ENCODE measurements around the gene DLK1.

The DLK1 gene

DNA sequence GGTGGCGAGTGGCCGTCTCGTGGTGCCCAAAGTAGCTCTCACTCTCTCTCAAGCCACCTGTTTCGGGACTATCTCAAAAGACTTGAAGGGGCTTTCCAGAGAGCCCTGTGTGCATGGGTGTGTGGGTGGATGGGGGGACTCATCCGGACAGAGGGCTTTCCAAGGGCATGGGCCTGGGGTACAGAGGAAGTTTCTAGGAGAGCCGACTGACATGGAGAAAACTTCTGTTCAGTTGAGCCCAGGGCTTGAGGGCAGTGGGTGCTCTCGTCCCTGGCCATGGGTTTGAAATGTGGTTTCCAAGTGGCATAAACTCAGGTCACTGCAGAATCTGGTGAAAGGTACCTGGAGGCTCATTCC, 51.8 kb downstream of the DLK1 start:
- TF ChIP-seq, protein P1, sequence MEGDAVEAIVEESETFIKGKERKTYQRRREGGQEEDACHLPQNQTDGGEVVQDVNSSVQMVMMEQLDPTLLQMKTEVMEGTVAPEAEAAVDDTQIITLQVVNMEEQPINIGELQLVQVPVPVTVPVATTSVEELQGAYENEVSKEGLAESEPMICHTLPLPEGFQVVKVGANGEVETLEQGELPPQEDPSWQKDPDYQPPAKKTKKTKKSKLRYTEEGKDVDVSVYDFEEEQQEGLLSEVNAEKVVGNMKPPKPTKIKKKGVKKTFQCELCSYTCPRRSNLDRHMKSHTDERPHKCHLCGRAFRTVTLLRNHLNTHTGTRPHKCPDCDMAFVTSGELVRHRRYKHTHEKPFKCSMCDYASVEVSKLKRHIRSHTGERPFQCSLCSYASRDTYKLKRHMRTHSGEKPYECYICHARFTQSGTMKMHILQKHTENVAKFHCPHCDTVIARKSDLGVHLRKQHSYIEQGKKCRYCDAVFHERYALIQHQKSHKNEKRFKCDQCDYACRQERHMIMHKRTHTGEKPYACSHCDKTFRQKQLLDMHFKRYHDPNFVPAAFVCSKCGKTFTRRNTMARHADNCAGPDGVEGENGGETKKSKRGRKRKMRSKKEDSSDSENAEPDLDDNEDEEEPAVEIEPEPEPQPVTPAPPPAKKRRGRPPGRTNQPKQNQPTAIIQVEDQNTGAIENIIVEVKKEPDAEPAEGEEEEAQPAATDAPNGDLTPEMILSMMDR (IDR thresholded peaks at IDR 0.05; ENCODE audit: low read depth, low read length) = no peak
- H3K4me3 ChIP-seq (replicated peaks in 1 of 2; ENCODE audit: low read depth in 2 of 2, low read length in 2 of 2) = no peak overlapping the region
- DNase-seq (ENCODE audit: low read depth in 2 of 2) = no peak

DNA sequence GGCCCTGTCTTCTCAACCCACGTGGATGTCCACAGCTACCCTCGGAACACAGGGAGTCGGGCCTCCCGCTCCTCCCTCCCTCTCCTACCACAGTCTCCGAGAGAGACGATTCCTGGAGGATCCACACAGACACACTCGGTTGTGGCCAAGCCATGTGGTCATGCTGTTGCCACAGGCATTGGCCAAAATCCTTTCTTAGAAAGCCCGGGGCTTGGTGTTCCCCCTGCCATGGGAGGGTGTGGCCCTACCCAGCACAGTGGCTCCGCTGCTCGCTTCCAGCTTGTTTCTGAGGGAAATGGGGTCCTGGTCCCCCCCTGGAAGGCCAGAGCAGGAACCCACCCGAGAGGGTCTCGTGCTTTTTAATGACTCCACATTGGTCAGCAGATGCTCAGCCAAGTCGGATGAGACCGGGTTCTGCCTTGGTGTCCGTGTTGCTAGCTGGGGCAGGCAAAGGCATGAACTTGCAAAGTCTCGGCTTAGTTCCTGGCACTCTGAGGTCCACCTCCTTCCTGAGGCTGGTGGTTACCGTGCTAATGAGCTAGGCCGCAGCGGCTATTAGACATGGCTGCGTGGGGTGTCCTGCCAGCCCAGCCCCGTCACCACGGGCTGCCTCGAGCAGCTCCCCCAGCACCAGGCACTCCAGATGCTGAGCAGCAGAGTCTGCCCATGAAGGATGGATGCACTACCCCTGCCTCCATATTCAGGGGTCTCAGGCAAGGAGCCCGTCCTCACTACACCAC, 52.4 kb downstream of the DLK1 start:
- DNase-seq (ENCODE audit: low read depth in 2 of 2) = no peak
- no peak overlapping the region for H3K4me3 ChIP-seq (replicated peaks in 1 of 2; ENCODE audit: low read depth in 2 of 2, low read length in 2 of 2)
- TF ChIP-seq, protein P1 (IDR thresholded peaks at IDR 0.05; ENCODE audit: low read depth, low read length) = no peak

DNA sequence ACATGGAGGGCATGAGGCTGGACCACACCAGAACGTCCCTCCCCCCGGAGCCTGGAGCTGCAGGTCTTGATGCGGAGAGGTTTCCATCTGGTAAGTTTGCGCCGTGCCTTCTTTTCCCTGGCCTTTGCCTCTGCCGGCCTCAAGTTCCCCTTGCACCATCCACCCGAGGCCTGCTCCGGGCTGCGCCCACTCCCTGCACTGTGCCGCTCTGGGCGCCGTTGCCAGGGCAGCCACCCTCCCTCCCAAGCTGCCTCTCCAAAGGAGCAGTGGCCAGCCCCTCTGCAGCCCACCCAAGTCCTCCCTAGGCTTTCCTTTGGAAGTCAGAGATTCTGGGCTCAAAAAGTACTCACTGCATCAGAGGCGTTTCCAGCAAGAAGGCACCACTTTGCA, 53.0 kb downstream of the DLK1 start:
- TF ChIP-seq, protein P1 (IDR thresholded peaks at IDR 0.05; ENCODE audit: low read depth, low read length) = no peak
- no peak overlapping the region for H3K4me3 ChIP-seq (replicated peaks in 1 of 2; ENCODE audit: low read depth in 2 of 2, low read length in 2 of 2)
- DNase-seq (ENCODE audit: low read depth in 2 of 2) = no peak

DNA sequence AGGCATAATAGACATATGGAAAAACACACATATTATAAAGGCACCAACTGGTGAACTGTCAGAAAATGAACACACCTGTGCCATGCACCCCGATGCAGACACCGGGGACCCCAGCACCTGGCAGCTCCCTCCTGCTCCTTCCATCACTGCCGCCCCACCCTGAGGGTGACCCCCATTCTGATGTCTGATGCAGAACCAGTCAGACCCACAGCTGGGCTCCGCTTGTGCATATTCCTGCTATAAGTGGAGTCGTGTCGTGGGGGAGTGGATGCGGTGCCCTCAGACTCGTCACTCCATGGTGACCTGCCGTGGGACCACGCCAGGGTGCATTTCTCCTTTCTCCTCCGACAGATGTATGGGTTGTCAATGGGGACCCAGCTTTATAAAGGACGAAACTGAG, 53.6 kb downstream of the DLK1 start:
- H3K4me3 ChIP-seq (replicated peaks in 1 of 2; ENCODE audit: low read depth in 2 of 2, low read length in 2 of 2) = no peak overlapping the region
- no peak for DNase-seq (ENCODE audit: low read depth in 2 of 2)
- TF ChIP-seq, protein P1 (IDR thresholded peaks at IDR 0.05; ENCODE audit: low read depth, low read length) = no peak

DNA sequence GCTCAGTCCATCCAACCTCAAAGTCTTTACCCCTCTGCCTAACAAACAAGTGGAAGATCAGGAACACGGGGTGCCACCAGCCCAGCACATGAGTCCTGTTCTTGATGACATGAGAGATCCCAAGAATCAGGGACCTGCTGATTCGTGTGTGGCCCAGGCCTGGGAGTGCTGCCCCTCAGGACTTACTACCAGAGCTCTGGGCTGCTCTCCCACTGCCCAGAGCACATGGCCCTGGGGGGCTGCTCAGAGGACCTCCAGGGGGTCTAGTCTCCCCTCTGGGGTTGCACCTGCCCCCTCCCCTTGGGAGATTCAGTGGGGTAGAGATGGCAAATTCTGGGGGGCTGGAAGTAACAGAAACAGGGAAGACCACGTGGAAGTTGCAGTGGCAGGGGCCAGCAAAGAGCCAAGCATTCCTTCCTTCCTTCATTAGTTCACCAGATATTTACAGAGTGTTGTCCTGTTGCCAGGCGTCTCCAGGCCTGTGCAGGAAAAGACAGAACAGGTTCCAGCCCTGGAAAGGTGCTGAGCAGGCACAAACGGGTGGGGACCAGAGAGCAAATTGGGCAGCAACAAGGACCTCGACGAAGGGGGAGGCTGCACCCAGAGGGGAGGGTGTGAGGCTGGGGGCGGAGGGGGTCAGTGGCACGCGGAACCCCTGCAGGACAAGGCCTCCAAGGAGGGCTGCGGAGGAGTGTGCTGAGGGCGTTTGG, 54.1 kb downstream of the DLK1 start:
- no peak for DNase-seq (ENCODE audit: low read depth in 2 of 2)
- H3K4me3 ChIP-seq (replicated peaks in 1 of 2; ENCODE audit: low read depth in 2 of 2, low read length in 2 of 2) = no peak overlapping the region
- TF ChIP-seq, protein P1 (IDR thresholded peaks at IDR 0.05; ENCODE audit: low read depth, low read length) = no peak

DNA sequence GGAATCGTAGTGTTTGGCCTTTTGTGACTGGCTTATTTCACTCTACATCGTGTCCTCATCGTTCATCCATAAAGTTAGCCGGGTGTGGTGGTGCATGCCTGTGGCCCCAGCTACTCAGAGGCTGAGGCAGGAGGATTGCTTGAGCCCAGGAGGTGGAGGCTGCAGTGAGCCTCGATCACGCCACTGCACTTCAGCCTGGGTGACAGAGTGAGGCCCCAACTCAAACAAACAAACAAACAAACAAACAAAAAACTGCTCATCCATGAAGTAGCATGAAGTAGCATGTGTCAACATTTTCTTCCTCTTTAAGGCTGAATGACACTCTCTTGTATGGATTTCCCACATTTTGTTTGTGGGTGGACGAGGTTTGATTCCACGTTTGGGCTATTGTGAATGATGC, 55.3 kb downstream of the DLK1 start:
- H3K4me3 ChIP-seq (replicated peaks in 1 of 2; ENCODE audit: low read depth in 2 of 2, low read length in 2 of 2) = no peak overlapping the region
- DNase-seq (ENCODE audit: low read depth in 2 of 2) = no peak
- TF ChIP-seq, protein P1 (IDR thresholded peaks at IDR 0.05; ENCODE audit: low read depth, low read length) = no peak

Data from cardiac fibroblast (primary cell).